Spinal cord (tissue), 10 donors: ENCODE measurements around the gene CCL14. TPM values are rescaled to one million over a fixed set of nuclear protein-coding genes. Genes with fewer than 3 reads are reported as not detected.
A peak's percentile ranks its signal among the peaks of the same experiment; 100 is the strongest.

ENCODE experiments used
- DNase-seq, 6 donors: peaks; one replicate each; pipeline versions ENCODE4 v3.0.0 to v3.0.0-alpha.2; 2013 to 2015; ENCODE audit warnings: low spot score in 6 of 6, low read depth in 4 of 6
- H3K27ac ChIP-seq: one replicate; pipeline ENCODE4 v1.5.1; 2013; ENCODE audit warnings: low read depth, low read length, control low read depth
- H3K27me3 ChIP-seq: one replicate; pipeline ENCODE4 v1.6.1; 2013; ENCODE audit warnings: low read length; ENCODE audit not compliant: control insufficient read depth, insufficient read depth
- H3K36me3 ChIP-seq: one replicate; pipeline ENCODE4 v1.6.1; 2013; ENCODE audit warnings: low read length; ENCODE audit not compliant: control insufficient read depth, insufficient read depth
- H3K4me1 ChIP-seq: one replicate; pipeline ENCODE4 v1.6.1; 2013; ENCODE audit warnings: low read length; ENCODE audit not compliant: control insufficient read depth, insufficient read depth
- H3K4me3 ChIP-seq: one replicate; pipeline ENCODE4 v1.5.1; 2013; ENCODE audit warnings: low read depth, low read length, control low read depth
- H3K9me3 ChIP-seq: one replicate; pipeline ENCODE4 v1.6.1; 2013; ENCODE audit warnings: low read length; ENCODE audit not compliant: control insufficient read depth, insufficient read depth
- WGBS: methylation state at CpG from one replicate; pipeline ENCODE4 v1.1.5; 2013; ENCODE audit warnings: missing lambda C conversion rate; ENCODE audit not compliant: insufficient coverage; 5-methylcytosine and 5-hydroxymethylcytosine counted together
- polyA plus RNA-seq, 2 donors: library from polyadenylated mRNA; unstranded; fragments of 120-200 nt; gene quantifications; one replicate each; pipeline ENCODE4 v1.2.1, GENCODE V29; 2013; ENCODE audit not compliant: insufficient read length in 2 of 2
- total RNA-seq, 2 donors: library from RNA; depleted of rRNA in 1 of 2; stranded (reverse); fragments of 120-200 nt in 1 of 2; fragments of >200 nt in 1 of 2; gene quantifications; one replicate each; pipeline versions ENCODE4 v1.2.3 to v1.2.4, GENCODE V29; 2013 to 2014
- donor health status: healthy.

The CCL14 gene
- total and polyA plus RNA-seq, 4 donors = 1.7 to 42.0 (median 6.5) TPM

DNA sequence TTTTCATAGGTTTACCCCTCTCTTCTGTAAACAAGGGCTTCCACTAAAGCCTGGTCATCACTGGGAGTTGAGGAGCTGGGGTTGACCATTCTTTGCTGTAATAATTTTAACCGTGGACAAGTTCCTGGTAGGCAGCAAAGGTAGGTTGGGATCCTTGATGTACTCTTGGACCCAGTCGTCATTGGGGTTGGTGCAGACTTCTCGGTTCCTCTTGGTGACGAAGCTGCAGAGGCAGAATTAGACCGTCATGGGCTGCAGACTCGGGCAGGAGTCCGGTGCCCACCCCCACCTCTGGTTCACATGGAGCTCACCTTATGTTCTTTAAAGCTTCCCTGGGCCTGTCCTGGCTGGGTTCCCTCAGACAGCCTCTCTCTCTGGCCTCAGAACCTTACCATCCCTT lies 9.0 kb downstream of the CCL14 start:
- Histone ChIP-seq H3K27ac (no peak overlapping the region), H3K36me3 (no peaks in the 10 kb centered on the region), H3K9me3 (no peaks in the 10 kb centered on the region), H3K27me3 (no peaks in the 10 kb centered on the region), H3K4me1 (no peaks in the 10 kb centered on the region), H3K4me3 (no peak overlapping the region)
- WGBS = 99% methylated on average over 7 of the region's 7 CpGs
- DNase-seq = no peak

DNA sequence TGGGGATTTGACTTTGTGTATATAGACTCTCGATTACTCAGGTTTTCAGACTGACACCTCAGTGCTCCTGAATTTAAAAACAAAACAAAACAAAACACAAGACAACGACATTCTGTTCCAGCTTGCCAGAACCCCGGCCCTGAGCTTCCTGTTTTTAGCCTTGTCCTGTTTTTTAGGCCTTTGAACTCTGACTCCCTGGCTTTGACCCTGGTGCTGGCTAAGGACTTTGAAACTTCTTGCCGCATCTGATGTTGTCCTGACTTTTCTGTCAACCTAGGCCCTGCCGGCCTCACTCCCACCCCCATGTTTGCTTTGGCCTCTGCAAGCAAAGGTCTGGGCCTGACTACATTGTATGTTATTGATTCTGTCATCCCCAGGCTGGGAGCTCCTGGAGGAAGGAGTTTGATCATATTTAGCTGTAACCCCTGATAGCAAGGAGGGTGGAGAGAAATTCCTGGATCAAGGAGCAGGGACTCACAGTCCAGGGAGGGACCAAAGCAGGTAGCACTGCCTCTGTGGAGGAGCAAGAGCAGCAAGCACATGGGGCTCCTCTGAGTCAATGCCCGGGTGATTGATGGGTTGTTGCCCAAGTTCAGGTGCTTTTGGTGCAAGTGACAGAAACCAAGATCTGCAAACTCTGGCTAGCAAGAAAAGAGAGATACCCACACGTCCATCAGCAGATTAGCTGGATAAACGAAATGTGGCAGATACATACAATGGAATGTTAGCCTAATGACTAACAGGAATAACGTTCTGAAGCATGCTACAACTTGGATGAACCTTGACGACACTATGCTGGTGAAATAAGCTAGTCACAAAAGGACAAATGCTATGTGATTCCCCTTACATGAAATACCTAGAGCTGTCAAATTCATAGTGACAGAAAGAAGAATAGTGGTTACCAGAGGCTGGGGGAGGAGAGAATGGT lies 12.9 kb downstream of the CCL14 start:
- Histone ChIP-seq H3K4me3 (no peak overlapping the region), H3K4me1 (no peaks in the 10 kb centered on the region), H3K9me3 (no peaks in the 10 kb centered on the region), H3K27me3 (no peaks in the 10 kb centered on the region), H3K36me3 (no peaks in the 10 kb centered on the region), H3K27ac (no peak overlapping the region)
- peak in 1 of 6 donors; percentile 7 for DNase-seq
- WGBS = 79% methylated on average over 7 of the region's 10 CpGs

DNA sequence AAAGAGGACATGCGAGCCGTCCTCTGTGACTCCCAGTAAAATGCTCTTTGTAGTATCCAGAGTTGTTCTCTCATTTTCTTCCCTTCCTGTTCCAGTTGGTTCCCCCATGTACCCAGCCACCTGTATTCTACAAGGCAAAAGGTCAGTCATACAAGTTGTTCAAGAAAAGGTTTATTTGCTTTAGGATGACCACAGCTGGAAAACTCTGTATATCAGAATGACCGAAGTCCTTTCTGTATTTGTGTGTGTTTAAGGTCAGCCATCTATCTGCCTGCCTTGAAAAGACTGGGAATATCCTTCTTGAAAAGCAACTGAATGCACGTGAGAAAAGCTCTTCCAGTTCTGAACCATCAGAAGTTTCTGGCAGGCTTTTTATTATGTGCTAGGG lies 13.6 kb downstream of the CCL14 start:
- 55% methylated on average over 1 of the region's 4 CpGs for WGBS
- no peak overlapping the region for H3K27ac ChIP-seq

DNA sequence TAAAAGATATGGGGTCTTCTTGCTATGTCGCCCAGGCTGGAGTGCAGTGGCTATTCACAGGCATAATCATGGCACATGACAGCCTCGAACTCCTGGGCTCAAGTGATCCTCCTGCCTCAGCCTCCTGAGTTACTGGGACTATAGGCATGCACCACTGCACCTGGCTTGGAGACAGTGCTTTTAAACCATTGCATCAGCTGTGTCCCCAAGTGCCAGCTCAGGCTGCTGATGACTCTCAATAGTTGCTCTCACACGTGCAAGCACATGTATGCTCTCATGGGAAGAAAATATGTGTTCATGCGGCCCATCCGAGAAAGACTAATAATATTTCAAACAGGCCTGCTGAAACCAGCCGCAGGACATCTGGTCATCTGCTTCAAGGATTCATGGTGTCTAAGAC lies 14.0 kb downstream of the CCL14 start:
- H3K36me3 ChIP-seq = no peaks in the 10 kb centered on the region
- H3K4me3 ChIP-seq = no peak overlapping the region
- H3K27ac ChIP-seq = no peak overlapping the region
- no peak for DNase-seq
- H3K9me3 ChIP-seq = no peaks in the 10 kb centered on the region
- WGBS = 80% methylated on average over 6 of the region's 6 CpGs
- no peaks in the 10 kb centered on the region for H3K27me3 ChIP-seq
- no peaks in the 10 kb centered on the region for H3K4me1 ChIP-seq

More for the DNA sequence above, 13.6 kb downstream of the CCL14 start:
- no peak for DNase-seq
- Histone ChIP-seq H3K9me3 (no peaks in the 10 kb centered on the region), H3K4me3 (no peak overlapping the region), H3K36me3 (no peaks in the 10 kb centered on the region), H3K4me1 (no peaks in the 10 kb centered on the region), H3K27me3 (no peaks in the 10 kb centered on the region)

DNA sequence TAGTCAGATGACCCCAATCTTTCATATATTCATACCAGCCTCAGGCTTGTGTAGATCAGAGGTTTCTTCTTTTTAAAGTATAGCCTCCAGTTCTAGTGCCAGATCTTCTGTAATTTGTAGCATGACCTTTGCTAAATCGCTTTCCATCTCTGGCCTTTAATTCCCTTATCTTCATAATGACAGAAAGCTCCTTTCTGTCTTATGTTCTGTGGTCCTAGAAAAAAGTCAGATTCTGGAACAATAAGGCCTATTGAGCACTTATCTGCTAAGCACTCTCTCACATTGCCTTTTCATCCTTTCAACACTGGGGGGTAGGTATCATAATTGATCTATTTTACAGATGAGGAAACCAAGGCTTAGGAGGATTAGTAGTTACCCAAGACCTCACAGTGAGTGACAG lies 14.5 kb downstream of the CCL14 start:
- no peaks in the 10 kb centered on the region for H3K36me3 ChIP-seq
- no peak for DNase-seq
- no peak overlapping the region for H3K27ac ChIP-seq
- WGBS = no CpG with 5 or more reads among the region's 1 CpG
- H3K27me3 ChIP-seq = no peaks in the 10 kb centered on the region
- H3K4me3 ChIP-seq = no peak overlapping the region
- H3K9me3 ChIP-seq = no peaks in the 10 kb centered on the region
- no peaks in the 10 kb centered on the region for H3K4me1 ChIP-seq

DNA sequence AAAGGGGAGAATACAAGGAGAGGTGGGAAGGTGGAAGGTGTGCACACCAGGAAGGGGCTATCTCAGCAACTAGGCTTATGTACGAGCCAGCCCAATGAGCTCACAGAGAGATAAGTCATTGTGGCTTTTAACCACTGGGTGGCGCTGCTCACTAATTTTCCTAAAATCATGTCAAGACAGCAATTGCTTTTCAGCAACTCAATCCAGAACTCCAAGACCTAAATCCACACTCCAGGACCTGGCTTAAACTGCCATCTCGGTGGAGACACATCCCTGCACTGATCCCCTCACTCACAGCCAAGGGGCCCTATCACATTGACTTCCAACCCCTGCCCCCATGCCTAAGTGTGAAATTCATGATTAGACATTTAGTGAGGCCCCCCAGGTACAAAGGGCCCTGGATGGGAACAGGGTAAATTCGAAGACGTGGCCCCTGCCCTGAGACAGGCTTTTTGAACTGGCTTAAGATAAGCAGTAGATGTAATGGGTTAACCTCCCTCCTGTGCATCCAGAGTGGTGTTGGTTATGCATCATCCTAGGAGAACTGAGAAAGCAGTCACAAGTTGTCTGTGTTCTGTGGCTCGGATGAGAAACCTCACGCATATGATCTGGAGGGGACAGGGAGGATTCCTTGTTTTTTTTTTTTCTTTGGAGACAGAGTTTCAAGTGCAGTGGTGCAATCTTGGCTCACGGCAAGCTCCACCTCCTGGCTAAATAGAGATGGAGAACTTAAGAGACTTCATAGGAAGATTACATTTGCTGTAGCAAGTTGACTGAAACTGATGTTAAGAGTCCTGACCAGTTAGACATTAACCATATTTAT lies 16.8 kb downstream of the CCL14 start:
- 49% methylated on average over 7 of the region's 8 CpGs for WGBS
- no peak overlapping the region for H3K4me3 ChIP-seq
- no peaks in the 10 kb centered on the region for H3K9me3 ChIP-seq
- peak; percentile 74 to 97 (median 84) for DNase-seq
- H3K27ac ChIP-seq = no peak overlapping the region
- H3K36me3 ChIP-seq = no peaks in the 10 kb centered on the region
- H3K27me3 ChIP-seq = no peaks in the 10 kb centered on the region
- H3K4me1 ChIP-seq = no peaks in the 10 kb centered on the region

DNA sequence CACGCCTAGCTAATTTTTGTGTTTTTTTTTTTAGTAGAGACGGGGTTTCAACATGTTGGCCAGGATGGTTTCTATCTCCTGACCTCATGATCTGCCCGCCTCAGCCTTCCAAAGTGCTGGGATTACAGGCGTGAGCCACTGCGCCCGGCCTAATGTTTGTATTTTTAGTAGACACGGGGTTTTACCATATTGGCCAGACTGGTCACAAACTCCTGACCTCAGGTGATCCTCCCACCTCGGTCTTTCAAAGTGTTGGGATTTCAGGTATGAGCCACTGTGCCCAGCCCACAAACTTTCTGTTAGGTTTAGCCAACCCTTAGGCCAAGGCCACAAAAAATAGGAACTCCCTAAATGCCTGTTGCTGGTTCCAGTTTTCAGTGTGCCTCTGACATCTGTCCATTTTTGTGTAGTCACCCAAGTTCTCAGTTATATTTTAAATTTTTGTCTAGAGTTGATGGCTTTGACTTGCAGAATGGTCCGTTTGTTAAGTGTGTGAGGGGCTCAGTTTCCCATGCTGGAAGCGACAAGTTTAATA lies 17.9 kb downstream of the CCL14 start:
- Histone ChIP-seq H3K4me1 (no peaks in the 10 kb centered on the region), H3K4me3 (no peak overlapping the region), H3K27ac (no peak overlapping the region), H3K36me3 (no peaks in the 10 kb centered on the region), H3K9me3 (no peaks in the 10 kb centered on the region), H3K27me3 (no peaks in the 10 kb centered on the region)
- DNase-seq = no peak
- WGBS = 86% methylated on average over 7 of the region's 10 CpGs

DNA sequence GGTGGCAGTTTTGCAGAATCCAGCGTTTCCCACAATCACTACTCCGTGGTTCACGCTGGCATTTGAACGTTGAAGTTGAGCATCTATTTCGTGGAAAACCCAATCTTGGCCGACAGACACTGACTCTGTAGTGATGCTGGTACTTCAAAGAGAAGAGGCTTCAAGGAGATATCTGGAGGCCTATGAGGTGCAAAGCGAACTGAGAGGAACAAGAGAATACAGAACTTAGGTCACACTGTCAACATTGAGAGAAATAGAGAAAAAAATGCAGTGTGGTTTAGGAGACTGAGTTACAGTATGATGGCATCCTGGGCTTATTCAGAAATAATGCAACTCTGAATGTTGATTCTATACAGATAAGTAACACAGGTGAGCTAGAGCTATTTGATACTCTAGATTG lies 21.3 kb downstream of the CCL14 start:
- H3K9me3 ChIP-seq = no peaks in the 10 kb centered on the region
- DNase-seq = no peak
- no peak overlapping the region for H3K27ac ChIP-seq
- H3K27me3 ChIP-seq = no peaks in the 10 kb centered on the region
- no peaks in the 10 kb centered on the region for H3K4me1 ChIP-seq
- H3K36me3 ChIP-seq = no peaks in the 10 kb centered on the region
- WGBS = 94% methylated on average over 7 of the region's 7 CpGs
- H3K4me3 ChIP-seq = no peak overlapping the region

DNA sequence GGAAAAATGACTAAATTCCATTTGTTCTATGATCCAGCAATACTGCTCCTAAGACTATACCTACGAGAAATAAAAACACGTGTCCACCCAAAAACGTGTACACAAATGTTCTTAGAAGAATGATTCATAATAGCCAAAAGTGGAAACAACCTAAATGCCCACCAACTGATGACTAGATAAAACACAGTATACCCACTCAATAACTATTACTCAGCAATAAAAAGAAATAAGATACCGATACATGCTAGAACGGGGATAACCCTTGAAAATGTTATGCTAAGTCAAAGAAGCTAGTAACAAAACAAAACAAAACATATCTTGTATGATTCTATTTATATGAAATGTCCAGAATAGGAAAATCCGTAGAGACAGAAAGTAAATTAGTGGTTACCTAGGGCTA lies 22.9 kb downstream of the CCL14 start:
- no CpG with 5 or more reads among the region's 6 CpGs for WGBS
- DNase-seq = no peak
- H3K4me3 ChIP-seq = no peak overlapping the region
- no peaks in the 10 kb centered on the region for H3K9me3 ChIP-seq
- H3K4me1 ChIP-seq = no peaks in the 10 kb centered on the region
- no peaks in the 10 kb centered on the region for H3K36me3 ChIP-seq
- H3K27me3 ChIP-seq = no peaks in the 10 kb centered on the region
- H3K27ac ChIP-seq = no peak overlapping the region
